NCI-H2196 treated with DMSO at 0.1 percent for 48 hours (cell line): ENCODE results near the gene CBL.

Experiments
- DNase-seq: peaks from one replicate; lab custom pipeline; 2025; ENCODE audit not compliant: unreplicated experiment; lab: John Stamatoyannopoulos, UW

Gene CBL

DNA sequence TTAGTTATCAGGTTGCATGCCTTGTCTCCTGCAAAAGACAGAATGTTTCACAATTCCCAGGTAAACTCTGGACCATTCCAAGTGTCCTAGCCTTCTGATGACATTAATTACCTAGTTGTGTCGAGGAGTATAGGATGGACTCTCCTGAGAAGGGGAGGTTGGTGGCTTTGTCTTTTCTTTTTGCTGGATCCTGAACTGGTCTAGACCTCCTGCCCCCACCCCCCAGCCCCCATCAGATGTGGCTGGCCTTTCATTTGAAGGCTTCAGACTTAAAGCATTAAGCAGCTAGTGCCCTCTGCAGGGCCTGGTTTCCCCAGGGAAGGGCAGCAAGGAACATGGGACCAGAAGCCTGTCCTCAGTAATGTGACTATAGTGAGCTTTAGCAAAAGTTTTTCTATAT lies 101.1 kb downstream of the CBL start:
- DNase-seq: no peak

DNA sequence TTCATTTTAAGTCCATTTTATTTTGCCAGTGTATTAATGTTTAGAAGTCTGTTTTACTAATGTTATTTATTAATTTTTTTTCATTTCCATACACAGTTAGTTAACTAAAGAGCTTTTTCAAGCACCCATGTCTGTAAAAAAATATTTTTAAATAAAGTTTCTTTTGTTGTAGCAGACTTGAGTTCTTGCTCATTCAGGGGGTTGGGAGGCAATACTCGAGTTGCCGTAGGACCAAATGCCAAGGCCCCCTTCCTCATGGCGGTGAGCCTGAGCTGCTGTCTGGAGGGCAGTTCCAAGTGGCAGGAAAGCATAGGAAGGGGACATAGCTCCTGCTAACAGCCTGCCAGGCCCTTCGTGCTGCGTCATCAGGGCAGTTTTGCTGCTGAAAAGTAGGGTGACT lies 101.8 kb downstream of the CBL start:
- DNase-seq: no peak

DNA sequence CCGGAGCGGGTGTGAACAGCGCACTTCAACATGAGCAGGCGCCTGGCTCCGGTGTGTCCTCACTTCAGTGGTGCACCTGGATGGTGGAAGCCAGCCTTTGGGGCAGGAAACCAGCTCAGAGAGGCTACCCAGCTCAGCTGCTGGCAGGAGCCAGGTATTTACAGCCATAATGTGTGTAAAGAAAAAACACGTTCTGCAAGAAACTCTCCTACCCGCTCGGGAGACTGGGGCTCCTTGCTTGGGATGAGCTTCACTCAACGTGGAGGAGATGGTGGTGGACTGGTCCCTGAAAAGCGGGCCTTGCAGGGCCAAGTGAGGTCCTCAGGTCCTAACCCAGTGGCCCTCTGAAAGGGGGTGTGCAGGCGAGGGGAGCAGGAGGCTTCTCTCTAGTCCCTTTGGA lies 103.3 kb downstream of the CBL start:
- DNase-seq: no peak

DNA sequence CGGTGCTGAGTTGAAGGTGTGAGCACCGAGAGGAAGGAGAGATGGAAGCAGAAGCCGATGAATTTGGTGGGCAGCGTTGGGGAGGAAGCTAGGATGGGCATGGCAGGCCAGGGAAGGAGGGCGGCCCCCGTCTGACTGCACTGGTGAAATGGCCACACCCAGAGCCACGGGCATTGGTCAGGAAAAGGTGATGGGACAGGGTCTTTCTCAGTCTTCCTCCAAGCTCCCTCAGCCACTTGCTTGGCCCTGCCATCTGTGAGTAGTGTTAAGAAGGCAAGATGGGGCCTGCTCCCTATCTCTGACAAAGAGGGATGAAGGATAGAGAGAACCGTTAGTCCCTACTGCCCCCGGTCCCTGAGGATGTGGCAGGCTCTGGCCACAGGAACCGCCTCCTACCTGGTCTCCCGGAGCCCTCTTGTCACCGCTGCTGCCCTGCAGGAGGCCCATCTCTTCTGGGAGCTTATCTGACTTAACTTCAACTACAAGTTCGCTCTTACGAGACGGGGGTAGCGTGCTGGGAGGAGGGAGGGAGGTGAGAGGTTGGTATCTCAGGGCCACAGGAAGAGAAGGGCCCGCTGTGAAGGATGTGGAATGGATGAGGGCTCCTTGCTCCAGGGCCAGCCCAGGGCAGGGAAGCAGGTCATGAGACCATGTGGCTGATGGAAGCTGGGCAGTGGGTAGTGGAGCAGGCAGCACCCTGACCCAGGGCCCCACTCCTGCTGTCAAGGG lies 104.0 kb downstream of the CBL start:
- no peak for DNase-seq

DNA sequence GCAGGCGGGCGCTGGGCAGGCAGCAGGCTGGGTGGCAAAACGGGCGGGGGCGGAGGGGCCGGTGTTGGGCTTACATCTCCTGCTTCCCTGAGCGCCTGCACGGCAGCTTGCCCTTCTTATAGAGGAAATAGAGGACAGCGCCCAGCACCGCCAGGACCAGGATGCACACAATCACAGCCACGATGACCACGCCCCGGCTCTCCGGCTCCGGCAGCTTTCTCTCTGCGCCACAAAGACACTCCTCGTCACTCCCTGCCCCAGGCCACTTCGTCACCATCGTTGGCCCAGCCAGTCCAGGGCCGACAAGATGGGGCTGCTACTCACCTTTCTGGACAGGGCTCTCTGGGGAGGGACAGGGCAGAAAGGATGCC lies 104.5 kb downstream of the CBL start:
- no peak for DNase-seq

DNA sequence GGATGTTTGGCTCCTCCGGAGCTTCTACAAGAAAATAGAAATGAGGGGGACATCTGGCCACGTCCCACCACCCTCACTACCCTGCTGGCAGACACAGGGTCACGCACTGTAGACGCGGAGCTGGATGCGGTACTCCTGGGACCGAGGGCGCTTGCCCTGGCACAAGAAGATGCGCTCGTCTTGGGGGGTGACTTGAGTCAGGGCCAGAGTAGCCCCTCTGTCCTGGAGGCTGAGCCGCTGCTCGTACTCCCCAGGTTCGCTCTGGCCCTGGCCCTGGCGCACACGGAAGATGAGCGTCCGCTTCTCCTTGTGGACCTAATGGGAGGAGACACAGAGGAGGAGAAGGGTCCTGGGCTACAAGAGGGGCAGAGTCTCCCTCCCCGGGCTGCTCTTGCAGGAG lies 108.6 kb downstream of the CBL start:
- DNase-seq: no peak

DNA sequence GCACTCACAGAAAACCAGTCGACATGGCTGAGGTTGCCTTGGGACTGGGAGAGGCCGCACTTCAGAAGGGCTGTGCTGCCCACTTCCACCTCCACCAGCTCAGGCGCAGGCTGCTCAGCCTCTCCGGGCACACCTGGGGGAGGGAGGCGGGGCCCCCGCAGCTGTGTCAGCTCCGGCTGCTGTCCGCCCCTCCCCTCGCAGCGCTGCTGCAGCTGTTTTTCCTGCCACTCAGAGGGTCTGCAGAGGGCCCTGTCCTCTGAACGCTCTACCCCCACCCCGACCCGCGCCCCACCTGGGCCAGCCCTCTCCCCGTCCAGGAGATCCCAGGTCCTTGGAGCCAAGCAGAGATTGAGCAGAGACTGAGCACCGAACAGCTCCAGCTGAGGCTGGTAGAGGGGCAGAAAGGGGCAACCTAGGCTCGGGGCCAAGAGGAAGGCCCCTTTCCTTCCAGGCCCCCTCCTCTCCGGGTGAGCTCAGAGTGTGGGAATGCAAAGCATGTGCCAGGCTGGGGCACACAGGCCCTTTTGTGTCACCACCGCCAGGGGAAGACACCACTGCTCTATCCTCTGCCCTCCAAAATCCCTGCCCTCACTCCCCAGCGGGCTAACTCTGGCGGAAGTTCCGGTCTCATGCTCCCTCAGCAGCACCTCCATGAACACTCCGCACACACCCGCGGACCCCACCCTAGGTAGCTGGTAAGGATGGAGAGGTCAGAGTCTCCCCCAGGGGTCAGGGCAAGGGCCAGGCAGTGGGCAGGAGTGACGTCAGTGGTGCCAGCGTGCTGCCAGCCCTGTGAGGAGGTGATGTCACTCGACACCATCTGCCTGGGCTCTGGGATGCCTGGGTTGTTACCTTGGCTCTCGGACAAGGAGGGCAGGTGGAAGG lies 109.2 kb downstream of the CBL start:
- peak; percentile 92 for DNase-seq

DNA sequence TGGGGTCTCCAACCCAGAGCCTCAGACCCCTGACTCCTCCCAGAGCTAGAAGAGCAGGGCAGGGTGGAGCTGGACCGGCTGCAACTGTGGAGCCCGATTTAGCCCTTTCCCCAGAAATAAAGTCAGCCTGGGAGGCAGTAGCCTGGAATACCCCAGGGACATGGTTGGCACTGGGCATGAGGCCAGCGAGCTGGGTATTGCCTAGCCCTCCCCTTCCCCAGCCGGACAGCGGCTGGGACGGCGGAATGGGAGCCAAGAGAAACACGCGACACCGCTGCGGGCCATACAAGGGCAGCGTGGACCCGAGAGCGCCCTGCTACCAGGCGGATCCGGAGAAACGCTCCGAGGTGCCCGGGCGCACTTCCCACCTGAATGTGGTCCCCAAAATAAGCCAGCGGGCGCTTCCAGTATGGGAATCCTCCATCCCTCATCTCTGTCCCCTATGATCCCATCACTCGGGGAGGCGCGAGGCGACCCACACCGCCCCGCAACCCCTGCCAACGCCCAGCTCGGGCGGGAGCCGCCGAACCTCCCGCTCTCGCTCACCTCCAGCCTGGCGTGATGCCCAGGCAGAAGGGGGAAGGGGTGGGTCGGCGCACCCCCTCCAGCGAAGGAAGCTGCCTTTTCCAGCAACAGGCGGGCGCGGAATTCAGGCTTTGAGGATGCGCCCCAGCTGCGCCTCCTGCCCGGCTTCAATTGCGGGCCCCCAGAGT lies 110.0 kb downstream of the CBL start:
- peak; percentile 54 for DNase-seq

DNA sequence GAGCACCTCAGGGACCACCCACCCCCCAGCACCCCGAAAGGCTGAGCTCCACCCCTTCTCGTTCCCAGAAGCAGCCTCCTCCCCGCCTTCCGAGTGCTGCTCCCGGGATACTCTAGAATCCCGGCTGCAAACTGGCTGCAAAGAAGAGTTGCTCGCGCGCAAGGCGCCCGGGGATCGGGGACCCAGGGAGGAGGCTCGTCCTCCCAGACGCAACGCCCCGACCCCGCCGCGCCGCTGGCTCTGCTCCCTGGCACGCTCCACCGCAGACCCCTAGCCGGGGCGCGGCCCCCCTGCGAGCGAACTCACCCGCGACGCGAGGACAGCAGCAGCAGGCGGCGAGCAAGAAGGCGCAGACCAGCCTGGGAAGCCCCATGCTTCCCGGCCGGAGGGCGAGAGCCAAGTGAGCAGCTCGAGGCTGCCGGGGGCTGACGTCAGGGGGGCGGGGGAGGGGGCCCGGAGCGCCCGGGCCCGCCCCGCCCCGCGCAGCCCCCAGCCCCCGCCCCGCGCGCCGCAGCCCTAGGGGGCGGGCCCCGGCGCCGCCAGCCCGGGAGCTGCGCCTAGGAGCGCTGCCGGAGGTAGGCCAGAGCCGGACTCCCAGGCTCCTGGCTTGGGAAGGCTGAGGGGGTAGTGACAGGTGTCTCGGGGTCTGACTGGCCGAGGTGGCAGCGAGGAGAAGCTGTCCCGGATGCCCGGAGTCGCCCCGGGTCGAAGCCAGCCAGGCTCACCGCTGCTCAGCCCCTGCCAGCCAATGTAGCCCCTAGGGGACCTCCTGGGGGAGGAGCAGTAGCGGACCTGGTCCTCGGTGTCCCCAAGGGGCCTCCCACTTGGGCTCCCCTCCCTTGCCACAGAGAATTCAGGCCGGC lies 110.8 kb downstream of the CBL start, which contains the start of gene MCAM:
Gene MCAM, minus strand, starts transcription at position 402 of the 863 bp plus-strand sequence. Its CDS starts 29 bp downstream, at position 373.
- DNase-seq: no peak

DNA sequence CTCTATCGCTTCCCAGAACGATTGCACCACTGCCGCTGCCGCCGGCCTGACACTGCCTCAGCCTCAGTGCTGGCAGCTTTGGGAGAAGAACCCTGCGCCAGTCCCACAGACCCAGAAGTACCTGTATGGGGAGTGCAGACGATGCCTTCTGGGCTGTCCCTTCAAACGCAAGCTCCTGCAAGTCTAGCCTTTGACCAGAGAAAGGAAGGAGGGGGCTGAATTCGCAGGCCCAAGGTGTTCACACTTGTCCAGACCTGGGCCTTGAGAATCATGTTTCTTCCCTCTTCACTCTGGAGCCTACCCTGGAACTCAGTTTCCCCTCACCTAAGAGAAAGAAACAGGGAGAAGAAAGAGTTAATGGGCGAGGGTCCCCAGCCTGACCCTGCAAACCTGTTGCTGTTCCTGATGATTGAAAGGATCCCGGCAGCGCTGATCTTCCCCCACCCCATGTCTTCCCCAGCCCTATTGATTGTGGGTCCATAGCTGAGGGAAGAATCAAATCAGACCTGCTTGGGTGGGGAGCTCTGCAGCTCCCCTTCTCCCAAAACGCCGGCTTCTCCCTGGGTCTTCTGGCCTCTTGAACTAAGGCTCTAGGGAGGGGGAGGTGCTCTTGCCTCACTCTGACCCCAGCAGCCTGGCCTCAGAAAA lies 111.6 kb downstream of the CBL start:
- DNase-seq: no peak

DNA sequence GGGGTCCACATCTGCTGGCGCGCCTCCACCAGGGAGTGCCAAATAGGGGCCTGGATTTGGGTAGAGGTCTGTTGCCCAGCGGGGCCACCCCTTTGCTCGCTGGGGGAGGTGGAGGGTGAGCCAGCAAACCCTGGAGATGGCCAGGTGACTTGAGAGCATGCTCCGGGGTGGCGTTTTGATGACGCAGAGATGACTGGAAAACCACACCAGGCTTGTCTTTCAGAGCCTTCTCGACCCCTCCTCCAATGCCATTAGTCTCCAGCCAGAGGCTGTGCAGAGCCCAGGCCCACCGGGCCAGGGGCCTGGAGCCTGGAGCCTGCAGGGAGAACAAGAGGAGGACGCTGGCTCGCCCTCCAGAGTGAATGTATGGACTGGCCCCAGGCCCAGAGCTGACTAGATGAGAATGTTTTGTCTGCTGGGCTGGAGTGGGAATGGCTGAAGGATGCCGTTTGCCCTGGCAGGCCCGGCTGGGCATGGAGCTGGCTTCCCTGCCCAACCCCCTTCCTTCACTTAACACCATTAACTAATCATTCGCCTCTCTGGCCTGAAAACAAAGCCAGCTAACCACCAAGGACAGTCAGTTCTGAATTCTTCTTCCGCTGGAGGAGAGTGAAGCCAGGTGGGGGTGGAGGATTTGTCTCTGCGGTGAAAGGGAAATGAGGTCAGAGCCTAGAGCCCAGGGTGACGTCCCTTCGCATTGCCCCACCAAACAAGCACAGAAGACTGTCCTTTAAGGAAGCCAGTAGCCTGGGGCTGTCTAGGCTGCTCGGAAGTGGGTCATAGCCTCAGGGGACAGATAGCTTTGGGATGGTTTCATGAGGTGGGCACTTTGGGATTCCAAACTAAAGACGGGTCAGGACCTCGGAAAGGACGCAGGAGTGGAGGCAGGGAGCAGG lies 112.3 kb downstream of the CBL start:
- peak; percentile 14 for DNase-seq

DNA sequence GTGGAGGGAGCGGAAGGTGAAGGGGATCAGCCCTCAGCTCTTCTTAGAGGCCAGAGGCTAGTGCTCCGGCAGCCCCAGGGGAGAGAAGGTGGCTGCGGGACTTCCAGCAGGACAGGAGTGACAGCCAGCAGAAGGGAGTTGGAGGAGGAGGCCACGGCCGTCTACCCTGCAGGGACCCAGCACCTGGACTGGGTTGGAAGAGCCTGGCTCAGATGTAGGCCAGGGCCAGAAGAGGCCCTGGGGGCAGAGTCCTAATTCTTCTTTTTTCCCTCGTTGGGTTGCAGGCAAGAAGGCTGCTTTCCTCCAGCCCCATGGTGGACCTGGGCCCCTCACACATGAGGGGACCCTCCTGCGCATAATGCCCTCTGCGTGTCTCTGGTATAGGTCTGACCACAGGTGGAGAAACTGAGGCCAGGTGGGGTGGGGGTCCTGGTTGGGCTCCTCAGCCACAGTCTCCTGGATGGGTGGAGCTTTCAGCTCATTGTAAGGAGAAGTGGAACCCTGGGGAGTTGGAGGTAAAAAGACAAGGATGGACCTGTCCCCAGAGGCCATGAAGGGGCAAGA lies 113.1 kb downstream of the CBL start:
- DNase-seq: no peak

DNA sequence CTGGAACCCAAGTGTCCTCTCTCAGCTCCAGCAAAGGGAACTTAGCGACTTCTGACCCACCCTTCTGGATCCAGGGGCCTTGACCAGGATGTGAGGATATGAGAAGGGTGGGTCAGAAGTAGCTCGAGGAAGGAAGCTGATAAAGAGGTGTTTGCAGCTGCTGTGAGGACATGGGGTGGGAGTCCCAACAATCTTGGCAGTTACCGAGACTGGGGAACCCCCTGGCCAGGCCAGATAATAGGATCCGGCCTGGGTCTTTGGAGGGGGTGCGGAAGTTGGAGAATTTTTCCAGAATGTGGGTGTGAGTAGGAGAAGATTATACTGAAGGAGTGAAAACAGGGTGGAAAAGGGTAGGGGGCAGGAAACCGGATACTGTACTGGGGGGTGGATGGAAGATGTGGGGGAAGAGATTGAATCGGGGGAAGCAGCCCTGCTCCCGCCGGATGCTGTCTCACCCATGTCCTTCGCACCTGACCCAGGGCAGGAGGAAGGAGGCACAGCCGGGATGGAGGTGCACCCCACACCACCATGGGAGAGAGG lies 113.6 kb downstream of the CBL start:
- no peak for DNase-seq

DNA sequence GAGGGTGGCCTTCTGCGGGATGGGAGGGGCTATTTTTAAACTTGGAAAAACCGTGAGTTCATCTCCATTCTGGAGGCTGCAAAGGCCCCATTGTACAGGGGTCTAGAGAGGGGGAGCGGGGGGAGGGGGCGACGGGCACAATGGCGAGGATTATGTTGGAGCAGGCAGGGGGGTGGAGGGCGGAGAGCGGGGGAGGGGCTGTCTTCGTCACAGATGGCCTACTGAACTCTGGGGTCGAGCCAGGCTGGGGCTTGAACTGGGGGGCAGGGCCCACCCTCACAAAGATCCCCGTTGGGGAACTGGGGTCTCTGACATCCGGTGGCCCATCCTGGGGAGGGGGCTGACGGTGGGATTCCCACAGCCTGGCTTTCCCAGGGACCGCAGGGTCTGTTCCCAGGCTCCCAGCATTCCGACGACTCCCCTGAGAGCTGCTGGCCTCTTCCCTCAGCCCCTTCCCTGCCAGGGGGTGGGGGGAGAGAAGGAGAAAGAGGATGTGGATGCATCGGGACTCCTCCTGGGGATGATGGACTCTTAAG lies 114.2 kb downstream of the CBL start:
- no peak for DNase-seq

DNA sequence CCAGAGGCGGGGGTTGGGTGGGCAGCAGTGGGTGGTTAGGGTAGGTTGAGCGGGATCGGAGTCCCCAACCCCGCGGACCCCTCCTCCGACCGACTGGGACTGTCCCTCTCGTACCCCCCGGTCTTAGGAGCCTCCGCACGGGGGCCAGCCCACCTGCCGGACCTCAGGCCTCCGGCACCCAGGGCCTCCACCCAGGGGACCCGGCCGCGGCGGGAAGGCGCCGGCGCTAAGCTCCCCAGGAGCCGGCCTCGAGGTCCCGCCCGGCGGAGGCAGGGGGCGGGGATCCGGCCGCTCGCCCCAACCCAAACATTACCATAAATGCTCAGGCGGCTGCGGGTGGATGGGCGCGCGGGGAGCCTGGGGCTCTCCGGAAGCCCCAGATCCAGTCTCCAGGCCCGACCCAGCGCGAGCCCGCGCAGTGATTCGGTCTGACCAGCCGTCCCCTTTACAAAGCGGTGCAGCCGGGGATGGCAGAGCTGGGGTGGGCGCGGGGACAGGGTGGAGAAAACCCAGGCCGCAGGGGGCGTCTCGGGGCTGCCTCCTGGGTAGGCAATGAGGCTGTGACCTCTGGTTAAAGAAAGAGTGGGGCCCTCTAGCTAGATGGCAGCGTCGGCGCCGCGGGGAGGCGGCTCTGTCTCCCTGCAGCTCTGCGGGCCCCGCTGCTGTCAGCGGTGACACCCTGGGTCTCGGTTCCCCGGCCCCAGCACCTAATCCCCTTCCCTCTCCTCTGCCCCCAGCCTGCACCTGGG lies 114.8 kb downstream of the CBL start:
- no peak for DNase-seq

DNA sequence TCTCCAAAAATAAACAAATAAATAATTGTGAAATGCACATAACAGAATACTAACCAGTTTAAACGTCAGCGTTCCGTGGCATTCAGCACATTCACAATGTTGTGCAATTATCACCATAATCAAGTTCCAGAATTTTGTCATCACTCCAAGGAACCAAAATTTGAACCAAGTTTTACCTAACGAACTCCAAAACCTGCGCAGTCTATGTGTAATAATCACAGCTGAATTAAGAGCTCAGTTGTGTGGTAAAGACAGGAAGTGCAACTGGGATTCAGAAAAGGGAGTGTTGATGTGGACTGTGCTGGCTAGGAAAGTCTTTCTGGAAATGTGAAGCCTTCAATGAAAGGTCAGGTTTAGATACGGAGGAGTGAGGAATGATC lies 116.2 kb downstream of the CBL start:
- no peak for DNase-seq

DNA sequence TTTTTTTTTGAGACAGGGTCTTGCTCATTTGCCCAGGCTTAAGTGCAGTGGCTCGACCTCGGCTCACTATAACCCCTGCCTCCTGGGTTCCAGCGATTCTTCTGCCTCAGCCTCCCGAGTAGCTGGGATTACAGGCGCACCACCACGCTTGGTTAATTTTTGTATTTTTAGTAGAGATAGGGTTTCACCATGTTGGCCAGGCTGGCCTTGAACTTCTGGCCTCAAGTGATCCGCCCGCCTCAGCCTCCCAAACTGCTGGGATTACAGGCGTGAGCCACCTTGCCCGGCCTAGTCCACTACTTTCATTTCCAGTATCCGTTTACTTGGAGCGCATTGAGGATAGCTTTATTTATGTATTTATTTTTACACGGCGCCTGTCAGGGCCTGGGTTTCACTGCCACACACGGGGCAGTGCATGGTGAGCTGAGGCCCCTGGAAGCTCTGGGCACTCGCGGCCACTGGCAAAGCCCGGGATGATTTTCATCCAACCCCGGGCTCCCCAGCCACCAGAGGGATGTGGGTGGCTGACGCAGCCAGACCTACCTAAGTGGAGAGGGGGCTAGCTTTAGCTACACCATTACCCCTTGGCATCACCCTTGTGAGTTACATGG lies 116.9 kb downstream of the CBL start:
- no peak for DNase-seq
